HG02571 (cell line): ENCODE data around the gene CHD6.
A peak's percentile ranks its signal among the peaks of the same experiment; 100 is the strongest.

ENCODE experiments used
- ATAC-seq: cut with Tn5 transposase; IDR thresholded peaks from one replicate; pipeline ENCODE4 v1.9.1; 2021; ENCODE audit warnings: mild to moderate bottlenecking, moderate library complexity; ENCODE audit not compliant: unreplicated experiment

The CHD6 gene, protein sequence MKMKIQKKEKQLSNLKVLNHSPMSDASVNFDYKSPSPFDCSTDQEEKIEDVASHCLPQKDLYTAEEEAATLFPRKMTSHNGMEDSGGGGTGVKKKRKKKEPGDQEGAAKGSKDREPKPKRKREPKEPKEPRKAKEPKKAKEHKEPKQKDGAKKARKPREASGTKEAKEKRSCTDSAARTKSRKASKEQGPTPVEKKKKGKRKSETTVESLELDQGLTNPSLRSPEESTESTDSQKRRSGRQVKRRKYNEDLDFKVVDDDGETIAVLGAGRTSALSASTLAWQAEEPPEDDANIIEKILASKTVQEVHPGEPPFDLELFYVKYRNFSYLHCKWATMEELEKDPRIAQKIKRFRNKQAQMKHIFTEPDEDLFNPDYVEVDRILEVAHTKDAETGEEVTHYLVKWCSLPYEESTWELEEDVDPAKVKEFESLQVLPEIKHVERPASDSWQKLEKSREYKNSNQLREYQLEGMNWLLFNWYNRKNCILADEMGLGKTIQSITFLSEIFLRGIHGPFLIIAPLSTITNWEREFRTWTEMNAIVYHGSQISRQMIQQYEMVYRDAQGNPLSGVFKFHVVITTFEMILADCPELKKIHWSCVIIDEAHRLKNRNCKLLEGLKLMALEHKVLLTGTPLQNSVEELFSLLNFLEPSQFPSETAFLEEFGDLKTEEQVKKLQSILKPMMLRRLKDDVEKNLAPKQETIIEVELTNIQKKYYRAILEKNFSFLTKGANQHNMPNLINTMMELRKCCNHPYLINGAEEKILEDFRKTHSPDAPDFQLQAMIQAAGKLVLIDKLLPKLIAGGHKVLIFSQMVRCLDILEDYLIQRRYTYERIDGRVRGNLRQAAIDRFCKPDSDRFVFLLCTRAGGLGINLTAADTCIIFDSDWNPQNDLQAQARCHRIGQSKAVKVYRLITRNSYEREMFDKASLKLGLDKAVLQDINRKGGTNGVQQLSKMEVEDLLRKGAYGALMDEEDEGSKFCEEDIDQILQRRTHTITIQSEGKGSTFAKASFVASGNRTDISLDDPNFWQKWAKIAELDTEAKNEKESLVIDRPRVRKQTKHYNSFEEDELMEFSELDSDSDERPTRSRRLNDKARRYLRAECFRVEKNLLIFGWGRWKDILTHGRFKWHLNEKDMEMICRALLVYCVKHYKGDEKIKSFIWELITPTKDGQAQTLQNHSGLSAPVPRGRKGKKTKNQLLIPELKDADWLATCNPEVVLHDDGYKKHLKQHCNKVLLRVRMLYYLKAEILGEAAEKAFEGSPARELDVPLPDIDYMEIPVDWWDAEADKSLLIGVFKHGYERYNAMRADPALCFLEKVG (N-terminal part only)

DNA sequence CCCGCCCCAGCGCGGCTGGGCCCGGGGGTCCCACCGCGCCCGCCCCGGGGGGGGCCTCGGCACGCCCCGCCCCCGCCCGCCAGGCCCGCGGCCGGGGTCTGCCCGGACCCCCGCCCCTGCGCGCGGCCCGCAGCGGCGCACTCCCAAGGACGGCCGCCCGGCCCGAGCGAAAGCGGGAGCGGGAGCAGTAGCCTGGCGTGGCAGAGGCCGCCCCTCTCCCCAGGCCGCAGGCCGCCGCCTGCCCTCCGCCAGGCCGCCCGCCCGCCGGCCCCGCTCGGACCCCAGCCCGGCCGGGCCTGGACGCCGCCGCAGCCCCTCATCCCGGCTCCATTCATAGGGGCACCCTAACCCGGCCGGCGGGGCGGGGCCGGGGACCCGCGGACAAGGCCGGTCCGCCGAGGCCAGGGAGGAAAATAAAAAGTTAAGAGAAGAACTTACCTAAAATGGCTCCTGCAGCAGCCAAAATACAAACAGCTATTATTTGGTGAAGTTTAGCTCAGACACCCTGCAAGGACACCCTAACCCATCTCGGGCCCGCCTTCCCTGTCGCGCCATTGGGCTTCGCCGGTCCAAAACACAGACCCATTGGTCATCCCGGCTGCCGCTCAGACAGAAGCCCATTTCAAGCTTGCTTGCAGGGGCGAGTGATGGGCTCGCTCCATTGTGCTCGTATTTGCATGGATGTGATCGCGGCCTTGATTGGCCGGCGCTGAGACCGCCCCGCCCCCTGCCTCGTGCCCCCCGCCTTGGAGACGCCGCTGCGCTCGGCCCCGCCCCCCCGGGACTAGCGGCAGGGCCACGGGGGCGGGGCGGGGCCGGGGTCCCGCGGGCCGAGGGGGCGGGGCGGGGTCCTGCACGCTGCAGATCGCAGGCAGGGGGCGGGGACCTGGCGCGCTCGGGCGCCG, at the start of gene CHD6:
Gene CHD6 (minus strand): TSS at position 476 of the 905 bp plus-strand sequence. CDS start 67,040 bp downstream, outside the sequence.
- peak; percentile 99 for ATAC-seq

DNA sequence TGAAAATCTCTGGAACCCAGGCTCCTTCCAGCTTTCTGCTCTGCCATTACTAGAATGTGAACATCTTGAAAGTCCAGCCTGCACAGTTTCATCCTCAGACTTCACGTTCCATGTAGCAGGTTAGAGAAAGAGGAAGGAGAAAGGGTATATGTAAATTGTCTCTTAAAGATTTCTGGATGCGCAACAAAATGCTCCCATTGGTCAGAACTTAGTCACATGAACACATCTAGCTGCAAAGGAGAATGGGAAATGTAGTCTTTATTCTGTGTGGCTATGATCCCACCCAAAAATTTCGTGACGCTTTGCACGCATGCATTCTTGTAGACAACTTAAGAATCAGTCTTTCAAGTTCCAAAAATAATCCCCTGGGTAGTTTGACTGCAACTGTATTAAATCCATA, 46.4 kb upstream of the CHD6 start:
- no peak for ATAC-seq

DNA sequence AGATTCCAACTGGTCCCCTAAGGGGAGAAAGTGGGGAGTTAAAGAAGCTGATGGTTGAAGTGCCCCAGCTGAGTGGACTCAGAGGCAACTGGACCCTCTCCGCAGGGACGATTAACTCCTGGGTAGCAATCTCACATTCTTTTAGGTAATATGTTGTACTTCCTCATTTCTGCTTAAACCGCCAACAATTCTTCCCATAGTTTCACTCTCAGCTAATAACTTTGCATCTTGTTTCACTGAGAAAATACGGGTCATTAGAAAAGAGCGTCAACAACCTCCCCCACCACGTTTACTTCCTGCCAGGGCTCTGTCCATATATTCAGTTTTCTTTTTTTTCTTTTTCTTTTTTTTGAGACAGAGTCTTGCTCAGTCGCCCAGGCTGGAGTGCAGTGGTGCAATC, 39.5 kb upstream of the CHD6 start:
- no peak for ATAC-seq

DNA sequence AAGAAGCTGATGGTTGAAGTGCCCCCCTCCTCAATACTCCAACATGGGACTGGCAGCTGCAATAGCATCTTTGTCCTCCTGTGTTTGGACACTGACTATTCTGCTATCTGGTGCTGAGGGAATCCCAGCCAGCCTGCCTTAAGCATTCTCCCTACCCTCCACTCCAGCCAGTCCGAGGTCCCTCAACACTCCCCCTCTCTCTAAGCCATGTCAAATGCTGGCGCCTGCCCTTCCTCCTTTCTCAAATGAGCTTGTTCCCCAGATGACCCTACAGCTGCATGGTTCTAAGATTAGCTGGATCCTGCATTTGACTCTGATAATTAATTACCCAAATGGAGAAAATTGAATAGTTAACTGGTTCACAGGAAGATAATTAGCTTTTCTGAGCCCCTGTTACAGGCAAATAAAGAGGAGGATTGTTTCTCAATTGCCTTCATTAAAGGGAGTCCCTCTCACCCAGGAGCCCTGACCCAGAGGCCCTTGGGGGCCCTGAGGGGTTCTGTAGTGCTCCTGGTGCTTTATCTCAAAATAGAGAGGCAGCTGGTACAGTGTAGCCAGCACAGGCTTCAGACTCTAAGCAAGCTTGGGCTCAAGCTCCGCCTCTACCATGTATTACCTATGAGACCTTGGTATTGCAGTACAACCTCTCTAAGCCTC, 37.9 kb upstream of the CHD6 start:
- ATAC-seq, result no peak

DNA sequence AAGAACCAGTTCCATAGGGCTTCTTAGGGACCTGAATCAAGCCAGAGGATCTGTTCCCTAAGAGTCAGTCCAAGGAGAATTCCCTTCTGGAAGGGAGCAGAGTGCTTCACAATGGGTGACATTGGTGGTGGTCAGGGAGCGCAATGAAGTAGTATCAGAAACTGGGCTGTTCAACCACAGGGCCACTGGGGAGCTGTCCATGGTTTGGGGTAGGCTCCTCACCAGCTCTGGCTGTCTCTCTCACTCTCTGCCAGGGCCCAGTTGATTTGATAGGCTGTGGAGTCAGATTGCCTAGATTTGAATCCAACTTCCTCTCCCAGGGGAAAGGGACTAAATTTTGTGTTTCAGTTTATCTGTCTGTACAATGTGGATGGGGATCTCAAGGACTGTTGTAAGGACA, 36.7 kb upstream of the CHD6 start:
- ATAC-seq, result no peak

DNA sequence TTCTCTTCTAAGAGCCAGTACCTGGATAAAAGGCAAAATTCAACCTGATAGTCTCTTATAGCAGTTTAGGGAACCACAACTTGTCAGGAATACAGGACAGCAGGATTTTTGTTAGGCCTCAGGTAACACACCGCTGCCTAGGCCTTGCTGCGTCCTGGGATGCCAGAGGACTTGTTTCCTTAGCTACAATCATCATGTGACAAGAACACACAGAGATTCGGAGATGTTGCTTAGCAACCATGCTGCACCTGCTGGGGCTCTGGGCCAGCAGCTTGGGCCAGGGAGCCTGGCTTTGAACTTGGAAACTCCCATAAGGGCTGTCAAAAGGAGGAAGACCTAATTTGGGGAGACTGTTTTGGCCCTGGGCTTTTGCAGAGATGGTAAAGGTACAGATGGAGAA, 36.1 kb upstream of the CHD6 start:
- ATAC-seq, result no peak

DNA sequence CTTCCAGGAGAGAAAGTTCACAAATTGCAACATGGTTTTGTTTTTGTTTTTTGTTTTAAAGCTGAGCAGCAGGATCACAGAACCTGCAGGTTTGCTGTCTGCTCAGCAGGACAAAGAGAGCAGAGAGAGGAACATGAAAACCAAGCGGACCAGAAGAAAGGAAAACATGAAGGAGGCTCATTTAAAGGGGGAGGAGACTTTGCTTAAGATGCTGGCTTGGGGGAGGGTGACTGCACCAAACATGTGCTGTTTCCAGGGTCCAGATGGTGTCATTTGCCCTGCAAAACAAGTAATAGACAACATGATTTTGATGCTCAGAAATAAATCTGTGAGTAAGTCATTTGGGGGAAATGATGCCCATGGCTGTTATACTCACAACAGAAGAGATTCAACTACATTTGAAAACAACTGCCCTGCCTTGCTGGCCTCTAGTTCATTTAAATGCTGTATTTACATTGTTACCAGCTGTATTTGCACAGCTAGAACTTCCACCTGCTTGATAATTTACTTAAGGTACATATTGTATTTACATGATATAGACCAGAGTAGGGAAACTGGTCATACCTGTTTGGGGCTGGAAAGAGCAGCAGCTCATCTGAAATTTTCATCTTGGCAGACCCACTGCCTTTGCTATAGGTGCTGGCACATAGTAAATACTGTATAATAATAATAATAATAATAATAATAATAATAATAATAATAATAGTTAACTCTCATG, 32.2 kb upstream of the CHD6 start:
- ATAC-seq, result no peak

DNA sequence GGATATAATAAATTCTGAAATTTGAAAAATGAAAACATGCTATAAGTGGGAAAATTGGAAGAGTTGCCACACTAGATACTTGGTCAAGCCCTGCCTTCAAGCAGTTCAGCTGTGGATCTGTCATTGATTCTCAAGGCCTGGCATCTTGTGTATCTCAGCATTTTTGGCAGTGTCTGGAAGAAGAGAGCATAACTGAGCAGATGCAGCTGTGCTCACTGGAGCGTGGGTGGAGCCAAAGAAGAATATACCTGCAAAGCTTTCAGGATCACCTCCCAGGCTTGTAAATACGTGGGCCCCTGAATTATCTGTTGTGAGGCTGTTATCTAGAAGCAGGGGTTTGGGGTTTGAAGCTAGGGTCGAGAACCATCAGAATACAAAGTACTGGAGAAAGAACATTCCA, 31.3 kb upstream of the CHD6 start:
- ATAC-seq, result no peak

DNA sequence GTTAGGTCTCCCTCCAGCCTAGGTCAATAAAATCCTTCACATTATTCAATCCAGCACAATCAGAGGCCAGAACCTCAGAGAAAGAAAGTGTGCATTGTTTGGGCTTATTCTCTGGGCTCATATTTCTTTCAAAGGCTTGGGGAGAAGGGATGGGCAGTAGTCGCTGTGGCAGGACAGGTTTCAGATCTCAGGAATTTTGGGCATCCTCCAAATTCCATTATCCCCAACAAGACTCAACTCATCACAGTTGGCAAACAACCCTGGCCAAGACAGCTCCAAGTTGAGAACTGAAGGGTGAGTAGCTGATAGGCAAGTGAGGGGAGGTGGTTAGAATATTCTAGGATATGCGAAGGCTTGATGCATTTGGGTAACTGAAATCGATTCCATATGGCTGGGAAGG, 27.2 kb upstream of the CHD6 start:
- no peak for ATAC-seq

DNA sequence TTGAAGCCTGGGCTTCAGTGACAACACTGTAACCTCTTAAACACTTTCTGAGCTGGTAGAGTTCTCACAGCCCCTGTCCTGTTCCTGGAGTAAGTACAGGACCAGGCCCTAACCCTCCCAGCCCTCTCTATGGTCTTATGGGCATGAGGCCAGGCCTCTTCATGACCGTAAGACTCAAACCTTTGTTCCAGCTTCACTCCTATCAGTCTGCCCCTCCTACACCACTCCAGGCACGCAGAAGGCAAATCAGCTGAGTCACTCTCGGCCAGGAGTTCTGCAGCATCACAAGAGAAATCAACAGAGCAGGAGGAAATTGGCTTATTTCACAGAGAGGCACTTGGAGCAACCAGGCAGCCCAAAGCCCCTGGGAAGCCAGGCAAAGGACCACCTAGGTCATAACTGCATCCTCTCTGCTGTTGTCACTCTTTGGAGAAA, 25.3 kb upstream of the CHD6 start:
- ATAC-seq, result no peak

DNA sequence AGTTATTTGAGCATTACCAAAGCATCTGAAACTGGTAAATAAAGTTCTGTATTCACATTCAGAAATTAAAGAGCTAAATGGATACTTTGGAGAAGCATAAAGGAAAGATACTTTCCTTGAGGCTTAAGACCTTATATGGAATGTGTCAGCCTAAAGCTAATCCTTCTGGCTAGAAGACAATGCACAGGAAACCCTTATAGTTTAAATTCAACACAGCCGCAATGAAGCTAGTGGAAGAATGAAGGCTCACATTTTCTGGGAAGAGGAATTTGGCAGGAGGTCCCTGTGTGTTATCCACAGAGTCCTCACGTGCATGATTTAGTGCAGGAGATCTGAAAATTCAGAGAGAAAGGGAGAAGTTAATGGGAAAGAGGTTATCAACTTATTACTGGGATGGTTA, 21.5 kb upstream of the CHD6 start:
- ATAC-seq, result no peak

DNA sequence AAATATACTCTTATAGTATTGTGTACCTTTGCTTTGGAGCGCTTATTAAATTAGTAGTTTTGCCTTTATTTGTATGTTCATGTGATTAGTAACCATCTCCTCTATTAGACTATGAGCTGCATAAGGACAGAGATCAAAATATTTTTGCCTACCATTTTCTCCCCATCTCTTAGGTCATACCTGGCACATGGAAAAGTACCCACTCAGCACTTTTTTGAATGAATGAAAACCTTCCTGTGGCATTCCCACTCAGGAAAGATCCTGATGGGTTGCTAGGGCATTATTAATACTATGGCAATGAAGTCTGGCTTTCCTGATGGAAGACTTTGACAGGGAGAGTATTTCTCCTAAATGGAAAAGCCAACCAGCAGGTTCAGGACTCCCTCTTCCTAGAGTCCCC, 20.3 kb upstream of the CHD6 start:
- no peak for ATAC-seq

DNA sequence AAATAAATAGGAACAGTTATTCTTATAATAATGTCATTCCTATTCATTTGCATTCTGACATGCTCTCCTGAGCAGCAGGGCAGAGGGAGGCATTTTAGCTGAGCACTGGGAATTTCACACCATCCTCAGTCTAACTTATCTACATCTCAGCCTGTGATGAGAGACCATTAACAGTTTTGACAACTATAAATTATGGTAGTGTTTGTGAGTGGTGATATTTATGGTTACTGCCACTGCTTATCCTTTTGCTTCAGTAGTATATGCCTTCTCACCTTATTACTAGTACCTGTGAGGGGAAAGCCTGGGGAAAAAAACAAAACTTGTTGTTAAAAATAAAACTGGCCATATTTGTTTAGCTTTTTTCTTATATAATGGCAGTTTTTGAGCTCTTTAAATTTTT, 17.0 kb upstream of the CHD6 start:
- ATAC-seq, result no peak

DNA sequence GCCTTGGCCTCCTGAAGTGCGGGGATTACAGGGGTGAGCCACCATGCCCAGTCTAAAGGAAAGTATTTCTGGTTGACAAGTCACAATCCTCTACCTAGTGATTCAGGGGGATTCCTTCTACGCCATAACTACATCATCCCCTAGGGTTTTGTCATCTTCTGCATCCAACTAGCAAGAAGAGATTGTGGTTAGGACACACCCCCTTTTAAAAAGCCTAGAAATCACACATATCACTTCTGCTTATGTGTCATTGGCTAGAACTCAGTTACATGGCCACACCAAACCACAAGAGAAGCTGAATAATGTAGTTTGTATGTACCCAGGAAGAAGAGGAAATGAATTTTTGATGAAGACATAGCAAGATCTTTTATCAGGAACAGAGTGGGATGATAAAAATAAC, 14.7 kb upstream of the CHD6 start:
- ATAC-seq, result no peak

DNA sequence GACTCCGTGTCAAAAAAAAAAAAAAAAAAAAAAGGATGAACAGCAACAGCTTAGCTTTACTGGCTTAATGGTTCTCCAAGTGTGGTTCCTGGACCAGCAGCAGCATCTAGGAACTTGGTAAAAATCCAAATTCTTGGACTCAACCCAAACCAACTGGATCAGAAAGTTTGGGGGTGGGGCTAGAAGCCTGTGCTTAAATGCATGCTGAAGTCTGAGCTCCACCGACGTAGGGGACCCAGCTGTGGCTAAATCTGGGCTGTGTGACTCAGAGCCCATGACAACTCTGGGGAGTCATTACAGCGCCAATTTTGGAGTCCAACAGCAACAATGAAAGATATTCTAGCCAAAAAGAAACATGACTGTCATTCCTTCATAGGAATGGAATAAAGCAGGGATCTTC, 13.6 kb upstream of the CHD6 start:
- no peak for ATAC-seq

DNA sequence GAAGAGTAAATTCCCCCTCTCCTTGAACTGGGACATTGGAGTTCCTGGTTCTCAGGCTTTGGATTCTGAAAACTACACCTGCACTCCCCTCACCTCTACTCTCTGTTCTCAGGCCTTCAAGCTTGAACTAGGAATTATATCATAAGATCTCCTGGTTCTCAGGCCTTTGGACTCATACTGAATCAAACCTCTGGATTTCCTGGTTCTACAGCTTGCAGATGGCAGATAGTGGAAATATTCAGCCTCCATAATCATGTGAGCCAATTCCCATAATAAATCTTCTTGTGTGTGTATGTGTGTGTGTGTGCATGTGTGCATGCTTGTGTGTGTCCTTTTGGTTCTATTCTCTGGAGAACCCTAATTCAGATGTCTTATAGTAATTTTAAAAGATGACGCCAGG, 12.7 kb upstream of the CHD6 start:
- ATAC-seq, result no peak

DNA sequence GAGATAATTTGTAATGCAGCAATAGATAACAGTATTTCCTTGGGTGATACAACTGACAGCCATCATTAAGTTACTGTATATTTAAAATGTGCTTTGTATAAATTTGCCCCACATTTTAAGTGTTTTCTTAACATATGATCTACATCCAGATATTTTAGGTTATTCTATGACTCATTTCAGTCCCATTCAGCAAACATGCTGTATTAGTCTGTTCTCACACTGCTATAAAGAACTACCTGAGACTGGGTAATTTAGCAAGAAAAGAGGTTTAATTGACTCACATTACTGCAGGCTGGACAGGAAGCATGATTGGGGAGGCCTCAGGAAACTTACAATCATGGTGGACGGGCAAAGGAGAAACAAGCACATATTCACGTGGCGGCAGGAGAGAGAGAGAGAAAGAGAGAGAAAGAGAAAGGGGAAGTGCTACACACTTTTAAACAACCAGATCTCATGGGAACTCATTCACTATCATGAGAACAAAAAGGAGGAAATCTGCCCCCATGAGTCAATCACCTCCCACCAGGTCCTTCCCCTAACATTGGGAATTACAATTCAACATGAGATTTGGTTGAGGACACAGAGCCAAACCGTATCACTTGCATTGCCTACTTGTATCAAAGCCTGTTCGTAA, 9.6 kb upstream of the CHD6 start:
- ATAC-seq, result no peak

DNA sequence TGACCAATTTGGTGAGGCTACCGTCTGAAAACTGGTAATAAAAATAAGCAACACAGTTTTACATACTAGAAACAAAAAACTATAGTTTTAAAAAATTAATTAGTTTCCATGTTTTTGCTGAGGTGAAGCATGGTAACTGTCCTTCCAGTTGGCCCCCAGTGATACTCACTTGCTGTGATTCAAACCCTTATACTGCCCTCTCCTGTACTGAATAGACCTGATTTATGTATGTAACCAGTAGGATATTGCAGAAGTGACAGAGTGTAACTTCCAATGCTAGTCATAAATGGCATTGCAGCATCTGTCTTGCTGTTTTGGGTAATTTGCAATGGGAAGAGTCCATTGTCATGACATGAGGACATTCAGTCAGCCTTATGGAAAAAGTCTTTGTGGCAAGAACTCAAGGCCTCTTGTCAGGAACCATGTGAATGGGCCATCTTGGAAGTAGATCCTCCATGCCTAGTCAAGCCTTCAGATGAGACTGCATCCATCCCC, 8.9 kb upstream of the CHD6 start:
- no peak for ATAC-seq
